HFFc6 (cell line): ENCODE results near the gene ADRA2A. TPM values are rescaled to one million over a fixed set of nuclear protein-coding genes. Genes with fewer than 3 reads are reported as not detected.

Experiments
- DNase-seq: peaks from one replicate; pipeline ENCODE4 v3.0.0-alpha.2; 2018
- H3K27ac Mint-ChIP-seq: 2 replicates; pipeline ENCODE4 v1.8.0; 2020; ENCODE audit warnings: mild to moderate bottlenecking, mixed read lengths
- H3K27me3 Mint-ChIP-seq: 2 replicates; pipeline ENCODE4 v1.8.0; 2021; ENCODE audit warnings: mild to moderate bottlenecking, moderate library complexity, mixed read lengths; ENCODE audit not compliant: insufficient read depth
- H3K36me3 Mint-ChIP-seq: 2 replicates; pipeline ENCODE4 v1.8.0; 2021; ENCODE audit warnings: low read depth, mixed read lengths
- H3K4me1 Mint-ChIP-seq: 2 replicates; pipeline ENCODE4 v1.8.0; 2020; ENCODE audit warnings: low read depth, mixed read lengths
- H3K4me3 Mint-ChIP-seq: 2 replicates; pipeline ENCODE4 v1.8.0; 2020; ENCODE audit warnings: mild to moderate bottlenecking, moderate library complexity, mixed read lengths
- H3K9me3 Mint-ChIP-seq: 2 replicates; pipeline ENCODE4 v1.8.0; 2020; ENCODE audit warnings: mild to moderate bottlenecking, mixed read lengths
- total RNA-seq, 6 experiments: library from RNA; stranded (reverse); fragmentation: NEBNext Ultra II Directional; extraction: Animal tissue kit (Norgen Biotek cat#: 25700); gene quantifications; 2 replicates in 1 of 6; 3 replicates in 5 of 6; pipeline ENCODE4 v1.2.3, GENCODE V29; 2021
- TF ChIP-seq, protein P1 (sequence below): fragments of 200-600 bp; sonication (generic); IDR thresholded peaks from 2 replicates; pipeline ENCODE4 v1.5.0; 2021; ENCODE audit warnings: antibody characterized with exemption, mild to moderate bottlenecking

Gene ADRA2A
- total RNA-seq, 6 experiments from 2014 or later: not detected

DNA sequence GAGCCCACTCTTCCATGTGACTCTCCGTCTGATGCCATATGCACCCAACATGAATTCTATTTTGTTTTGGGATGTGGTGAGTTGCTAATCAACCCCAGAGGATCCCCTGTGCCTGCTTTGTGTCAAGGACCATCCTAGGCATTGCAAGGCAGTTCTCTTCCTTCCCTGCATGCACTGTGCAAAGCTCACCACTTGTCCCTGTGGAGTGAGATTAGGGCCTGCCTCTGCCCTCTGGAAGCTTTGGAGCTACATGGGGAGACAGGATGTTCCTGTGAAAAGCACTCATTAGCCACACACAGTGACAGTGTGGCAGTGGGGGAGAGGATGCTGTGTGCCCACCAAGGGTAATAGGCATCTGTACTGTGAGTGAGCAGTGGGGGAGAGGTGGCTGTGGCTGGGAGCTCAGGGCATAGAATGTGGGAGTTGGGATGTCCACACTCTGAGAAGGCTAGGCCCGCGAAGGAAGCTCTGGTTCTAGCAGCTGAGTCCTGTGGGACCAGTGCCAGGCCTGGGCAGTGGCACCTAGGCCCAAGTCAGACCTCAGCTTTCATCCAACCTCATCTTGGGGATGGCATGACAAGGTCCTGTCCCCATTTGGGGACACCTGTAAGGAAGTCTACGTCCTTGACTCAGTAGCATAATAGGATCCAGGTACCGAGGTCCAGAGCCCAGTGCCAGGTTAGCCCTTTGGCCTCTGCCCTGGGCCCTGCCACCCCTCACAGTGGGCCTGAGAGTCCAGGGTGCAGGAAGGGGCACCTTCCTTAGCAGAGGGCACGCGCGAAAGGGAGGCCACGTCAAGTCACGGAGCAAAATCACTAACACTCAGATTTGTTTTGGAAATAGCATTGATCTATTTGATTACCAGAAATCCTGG lies 6.6 kb downstream of the ADRA2A start:
- TF ChIP-seq, protein P1, sequence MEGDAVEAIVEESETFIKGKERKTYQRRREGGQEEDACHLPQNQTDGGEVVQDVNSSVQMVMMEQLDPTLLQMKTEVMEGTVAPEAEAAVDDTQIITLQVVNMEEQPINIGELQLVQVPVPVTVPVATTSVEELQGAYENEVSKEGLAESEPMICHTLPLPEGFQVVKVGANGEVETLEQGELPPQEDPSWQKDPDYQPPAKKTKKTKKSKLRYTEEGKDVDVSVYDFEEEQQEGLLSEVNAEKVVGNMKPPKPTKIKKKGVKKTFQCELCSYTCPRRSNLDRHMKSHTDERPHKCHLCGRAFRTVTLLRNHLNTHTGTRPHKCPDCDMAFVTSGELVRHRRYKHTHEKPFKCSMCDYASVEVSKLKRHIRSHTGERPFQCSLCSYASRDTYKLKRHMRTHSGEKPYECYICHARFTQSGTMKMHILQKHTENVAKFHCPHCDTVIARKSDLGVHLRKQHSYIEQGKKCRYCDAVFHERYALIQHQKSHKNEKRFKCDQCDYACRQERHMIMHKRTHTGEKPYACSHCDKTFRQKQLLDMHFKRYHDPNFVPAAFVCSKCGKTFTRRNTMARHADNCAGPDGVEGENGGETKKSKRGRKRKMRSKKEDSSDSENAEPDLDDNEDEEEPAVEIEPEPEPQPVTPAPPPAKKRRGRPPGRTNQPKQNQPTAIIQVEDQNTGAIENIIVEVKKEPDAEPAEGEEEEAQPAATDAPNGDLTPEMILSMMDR: no peak
- Mint-ChIP-seq H3K36me3 (no peaks in the 10 kb centered on the region), H3K27me3 (peaks cover 13% of the 10 kb centered on the region; the same call in 1 of the 2 replicates), H3K27ac (no peak overlapping the region), H3K4me1 (no peaks in the 10 kb centered on the region), H3K9me3 (no peaks in the 10 kb centered on the region; the same call in 1 of the 2 replicates), H3K4me3 (no peak overlapping the region)
- no peak for DNase-seq

DNA sequence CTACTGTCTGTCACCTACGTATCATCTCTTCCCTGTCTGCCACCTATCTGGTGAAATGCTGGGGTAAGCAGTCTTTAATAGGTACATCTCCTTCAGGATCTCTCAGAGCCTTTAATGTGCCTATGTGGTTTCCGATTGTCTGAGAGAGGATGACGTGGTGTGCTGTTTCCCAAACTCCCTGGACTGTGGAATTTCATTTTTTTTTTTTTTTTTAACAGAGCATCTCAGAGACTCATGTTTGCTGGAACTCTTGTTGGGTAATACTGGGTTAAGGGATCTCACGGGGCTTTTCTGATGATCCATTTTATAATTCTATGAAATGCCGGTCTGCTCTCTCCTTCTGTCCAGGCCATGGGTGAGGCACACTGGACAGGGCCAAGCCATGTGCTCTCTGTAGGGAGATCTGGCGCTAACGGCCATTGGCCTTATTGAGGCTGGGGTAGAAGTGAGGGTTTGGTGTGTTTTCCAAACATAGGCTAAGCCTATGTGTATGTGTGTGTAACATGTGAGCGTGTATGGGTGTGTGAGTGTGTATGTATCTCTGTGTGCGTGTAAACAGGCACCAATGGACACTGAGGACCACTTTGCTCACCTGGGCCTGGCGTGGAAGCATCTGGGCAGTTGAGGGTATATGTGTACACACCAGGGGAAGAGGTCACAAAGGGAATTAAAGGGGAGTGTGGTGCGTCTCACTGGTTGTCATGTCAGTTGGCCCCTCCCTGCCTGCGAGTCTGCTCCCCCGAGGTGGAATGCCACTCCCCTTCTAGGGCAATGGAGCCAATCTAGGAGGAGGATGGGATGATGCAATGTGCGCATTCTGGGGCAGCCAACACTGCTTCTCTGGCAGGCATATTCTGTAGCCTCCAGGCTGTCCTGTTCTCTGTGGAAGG lies 7.8 kb downstream of the ADRA2A start:
- H3K4me1 Mint-ChIP-seq: no peaks in the 10 kb centered on the region

DNA sequence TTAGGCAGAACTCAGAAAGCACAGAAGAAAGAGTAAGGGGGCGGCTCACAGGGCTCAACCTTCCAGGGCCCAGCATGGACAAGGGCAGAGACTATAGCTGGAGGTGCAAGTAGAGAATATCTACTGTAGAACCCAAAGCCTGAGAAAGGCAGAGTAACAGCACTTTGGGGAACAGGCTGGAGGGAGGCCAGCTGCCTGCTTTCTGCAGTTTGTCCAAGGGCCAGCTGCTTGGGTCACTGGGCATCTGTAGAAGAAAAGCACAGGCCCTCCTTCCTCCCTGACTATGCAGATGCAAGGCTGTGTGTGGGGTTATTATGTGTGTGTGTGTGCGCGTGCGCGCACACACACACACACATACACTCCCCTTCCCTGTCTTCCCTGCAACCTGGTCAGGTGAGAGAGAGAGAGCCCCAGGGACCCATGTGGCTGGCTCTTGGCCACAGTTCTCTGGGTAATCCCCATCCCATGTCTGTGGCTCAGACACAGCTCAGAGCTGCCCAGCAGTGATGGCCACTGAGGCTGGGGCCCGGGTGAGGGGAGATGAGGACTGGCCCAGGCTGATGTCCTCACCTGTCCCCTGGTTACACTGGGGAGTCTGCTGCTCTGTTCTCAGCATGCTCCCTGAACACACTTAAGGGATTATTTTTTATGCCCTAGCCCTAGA lies 9.0 kb downstream of the ADRA2A start:
- Mint-ChIP-seq H3K4me1 (no peaks in the 10 kb centered on the region), H3K36me3 (no peaks in the 10 kb centered on the region), H3K27ac (no peak overlapping the region), H3K4me3 (no peak overlapping the region), H3K9me3 (no peaks in the 10 kb centered on the region), H3K27me3 (peaks cover 17% of the 10 kb centered on the region; the same call in 1 of the 2 replicates)
- TF ChIP-seq, protein P1: no peak
- no peak for DNase-seq

More for the DNA sequence above, 7.8 kb downstream of the ADRA2A start:
- no peaks in the 10 kb centered on the region for H3K9me3 Mint-ChIP-seq
- no peak overlapping the region for H3K4me3 Mint-ChIP-seq
- peaks cover 9% of the 10 kb centered on the region; the same call in 1 of the 2 replicates for H3K27me3 Mint-ChIP-seq
- DNase-seq: no peak
- H3K36me3 Mint-ChIP-seq: no peaks in the 10 kb centered on the region
- no peak overlapping the region for H3K27ac Mint-ChIP-seq
- TF ChIP-seq, protein P1: no peak

DNA sequence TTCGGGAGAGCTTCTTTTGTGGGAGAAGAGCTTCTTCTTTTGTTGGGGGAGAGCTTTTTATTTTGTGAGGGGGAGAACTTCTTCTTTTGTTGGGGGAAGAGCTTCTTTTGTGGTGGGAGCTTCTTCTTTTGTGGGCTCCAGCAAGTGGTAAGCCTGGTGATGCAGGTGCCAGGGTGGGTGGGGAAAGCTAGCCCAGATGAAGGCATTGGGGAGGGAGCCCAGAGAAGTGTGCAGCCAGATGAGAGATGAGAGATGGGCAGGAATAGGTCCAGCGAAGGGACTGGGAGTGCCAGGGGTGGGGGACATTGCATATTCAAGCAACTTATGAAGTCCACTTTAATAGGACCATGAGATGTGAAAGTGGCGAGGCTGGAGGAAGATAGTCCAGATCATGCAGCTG lies 9.7 kb downstream of the ADRA2A start:
- H3K4me1 Mint-ChIP-seq: no peaks in the 10 kb centered on the region
- H3K27me3 Mint-ChIP-seq: peaks cover 17% of the 10 kb centered on the region
- H3K36me3 Mint-ChIP-seq: no peaks in the 10 kb centered on the region
- no peaks in the 10 kb centered on the region for H3K9me3 Mint-ChIP-seq
- no peak overlapping the region for H3K4me3 Mint-ChIP-seq
- TF ChIP-seq, protein P1: no peak
- no peak for DNase-seq
- no peak overlapping the region for H3K27ac Mint-ChIP-seq

DNA sequence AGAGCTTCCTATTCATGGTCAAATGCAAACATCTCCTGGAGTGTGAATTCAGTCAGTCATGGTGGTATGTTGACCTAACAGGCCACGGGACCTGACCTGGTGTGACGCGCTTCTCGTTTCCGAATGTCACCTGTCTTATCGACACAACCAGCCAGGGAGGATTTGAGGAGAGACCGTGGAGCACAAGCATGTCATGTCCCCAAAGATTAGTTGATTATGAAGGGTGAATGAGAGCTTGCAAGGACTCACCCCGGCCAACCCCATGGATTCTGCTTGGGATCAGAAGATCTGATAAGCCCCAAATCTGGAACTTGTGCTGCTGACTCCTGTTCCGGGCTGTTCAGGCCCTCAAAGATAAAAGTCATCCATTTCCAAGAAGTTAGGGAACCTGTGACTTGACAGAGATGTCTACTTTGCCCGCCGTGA lies 10.5 kb downstream of the ADRA2A start:
- Mint-ChIP-seq H3K36me3 (no peaks in the 10 kb centered on the region), H3K4me3 (no peak overlapping the region), H3K27me3 (peaks cover 17% of the 10 kb centered on the region), H3K9me3 (no peaks in the 10 kb centered on the region), H3K27ac (no peak overlapping the region), H3K4me1 (no peaks in the 10 kb centered on the region)
- TF ChIP-seq, protein P1: no peak
- DNase-seq: no peak
